ACC112 (cell line): ENCODE data around the gene PTPRN2.
"Not testable (repeated sequence)": the region's sequence is repeated elsewhere in the genome, so short reads cannot be mapped to it uniquely, and the experiment has no call there.

Experiments used
- H2AFZ ChIP-seq: fragments of 200-600 bp; sonication (generic); one replicate; pipeline ENCODE4 v1.6.0; 2017; ENCODE audit warnings: antibody characterized with exemption, low read length; ENCODE audit not compliant: unreplicated experiment
- H3K27ac ChIP-seq: fragments of 200-600 bp; sonication (generic); 2 replicates; pipeline ENCODE4 v1.5.1; 2014; ENCODE audit warnings: low read depth, mild to moderate bottlenecking, antibody characterized with exemption, low read length, moderate library complexity
- H3K27me3 ChIP-seq: fragments of 200-600 bp; sonication (generic); 2 replicates; pipeline ENCODE4 v1.6.1; 2014; ENCODE audit warnings: mild to moderate bottlenecking, antibody characterized with exemption, low read length, moderate library complexity, mixed read lengths; ENCODE audit not compliant: insufficient read depth
- H3K36me3 ChIP-seq: fragments of 200-600 bp; sonication (generic); 2 replicates; pipeline ENCODE4 v1.6.1; 2016; ENCODE audit warnings: mild to moderate bottlenecking, antibody characterized with exemption, low read length, moderate library complexity, mixed read lengths; ENCODE audit not compliant: insufficient read depth
- H3K4me1 ChIP-seq: fragments of 200-600 bp; sonication (generic); one replicate; pipeline ENCODE4 v1.6.1; 2016; ENCODE audit warnings: low read length, mixed read lengths; ENCODE audit not compliant: insufficient read depth, unreplicated experiment, control insufficient read depth
- H3K4me3 ChIP-seq: fragments of 200-600 bp; sonication (generic); 2 replicates; pipeline ENCODE4 v1.5.1; 2014; ENCODE audit warnings: mild to moderate bottlenecking, low read depth, low read length
- H3K79me2 ChIP-seq: fragments of 200-600 bp; sonication (generic); one replicate; pipeline ENCODE4 v1.6.0; 2016; ENCODE audit warnings: low read length; ENCODE audit not compliant: control insufficient read depth, unreplicated experiment, insufficient read depth

Gene PTPRN2

GRCh38 chr7:158147431-158147830, 440.2 kb downstream of the PTPRN2 start:
- not testable (repeated sequence) for H3K4me3 ChIP-seq, H3K4me1 ChIP-seq, H3K27me3 ChIP-seq, H2AFZ ChIP-seq, H3K36me3 ChIP-seq, H3K27ac ChIP-seq, H3K79me2 ChIP-seq

- Histone ChIP-seq H3K4me1 (no peaks in the 10 kb centered on the region), H3K4me3 (no peak overlapping the region), H3K27me3 (no peaks in the 10 kb centered on the region), H2AFZ (no peak overlapping the region), H3K27ac (no peak overlapping the region), H3K79me2 (no peaks in the 10 kb centered on the region), H3K36me3 (no peaks in the 10 kb centered on the region)
Observed at GRCh38 chr7:158145370-158145769, 442.3 kb downstream of the PTPRN2 start.

DNA sequence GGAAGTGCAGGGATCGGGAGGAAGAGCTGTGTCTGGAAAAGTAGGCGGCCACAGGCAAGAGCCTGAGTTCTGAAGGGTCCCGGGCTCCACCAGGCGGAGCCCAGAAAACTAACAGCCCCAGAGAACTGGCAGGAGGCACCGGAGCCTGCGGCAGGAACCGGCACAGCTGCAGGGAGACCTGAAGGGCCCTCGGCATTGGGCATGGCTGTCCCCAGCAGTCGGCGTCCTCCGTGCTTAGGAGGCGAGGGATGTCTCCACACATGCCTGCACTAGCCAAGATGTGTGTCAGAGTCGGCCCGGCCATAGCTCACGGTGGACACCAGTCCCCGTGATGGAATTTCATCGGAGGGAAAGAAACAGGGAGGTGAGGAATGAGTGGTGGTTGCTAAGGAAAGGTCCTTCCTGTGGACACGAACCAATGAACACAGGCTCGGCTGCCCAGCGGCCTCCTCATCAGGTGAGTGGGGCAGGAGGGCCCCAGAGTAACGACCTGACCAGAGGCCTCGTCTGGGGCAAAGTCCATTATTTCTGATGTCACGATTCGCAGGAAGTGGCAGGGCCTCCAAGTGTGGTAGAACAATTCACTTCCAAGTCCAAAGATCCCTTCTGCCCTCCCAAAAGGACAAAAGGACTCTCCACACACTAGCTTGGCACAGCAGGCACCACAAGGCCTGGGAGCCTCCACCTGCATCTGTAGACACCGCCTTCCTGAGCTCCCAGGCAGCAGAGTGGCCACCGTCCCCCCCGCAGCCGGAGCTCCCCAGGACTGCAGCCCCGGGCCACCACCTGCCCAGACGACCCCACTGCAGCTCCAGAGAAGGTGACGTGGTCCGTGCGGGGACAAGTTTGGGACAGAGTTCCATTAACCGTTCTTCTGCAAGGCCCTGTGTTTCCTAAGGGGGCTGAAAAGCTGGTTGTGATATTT, 444.2 kb downstream of the PTPRN2 start:
- no peak overlapping the region for H3K4me3 ChIP-seq
- no peak overlapping the region for H3K27ac ChIP-seq
- H2AFZ ChIP-seq, result no peak overlapping the region
- no peaks in the 10 kb centered on the region for H3K4me1 ChIP-seq
- no peaks in the 10 kb centered on the region for H3K36me3 ChIP-seq
- H3K79me2 ChIP-seq, result no peaks in the 10 kb centered on the region
- no peaks in the 10 kb centered on the region for H3K27me3 ChIP-seq

DNA sequence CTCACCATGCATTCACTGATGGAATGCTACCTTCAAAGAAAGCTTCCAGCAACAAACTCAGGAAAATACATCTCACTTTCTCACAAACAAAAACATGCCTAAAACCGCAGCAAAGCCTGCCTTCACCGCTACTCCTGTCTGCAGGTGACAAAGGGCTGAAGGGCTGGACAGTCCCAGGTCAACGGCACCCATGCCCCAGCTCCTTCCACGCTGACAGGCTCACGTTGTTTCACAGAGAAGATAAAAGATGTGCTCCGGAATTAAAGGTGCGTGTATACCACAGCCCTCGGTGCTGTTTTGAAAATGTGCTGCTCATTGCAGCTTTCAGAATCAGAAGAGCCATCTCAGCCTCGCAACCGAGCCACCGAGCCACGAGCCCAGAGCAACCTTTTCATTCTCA, 445.0 kb downstream of the PTPRN2 start:
- Histone ChIP-seq H3K79me2 (no peaks in the 10 kb centered on the region), H3K27me3 (no peaks in the 10 kb centered on the region), H3K36me3 (no peaks in the 10 kb centered on the region), H3K27ac (no peak overlapping the region), H3K4me3 (no peak overlapping the region), H3K4me1 (no peaks in the 10 kb centered on the region), H2AFZ (no peak overlapping the region)

DNA sequence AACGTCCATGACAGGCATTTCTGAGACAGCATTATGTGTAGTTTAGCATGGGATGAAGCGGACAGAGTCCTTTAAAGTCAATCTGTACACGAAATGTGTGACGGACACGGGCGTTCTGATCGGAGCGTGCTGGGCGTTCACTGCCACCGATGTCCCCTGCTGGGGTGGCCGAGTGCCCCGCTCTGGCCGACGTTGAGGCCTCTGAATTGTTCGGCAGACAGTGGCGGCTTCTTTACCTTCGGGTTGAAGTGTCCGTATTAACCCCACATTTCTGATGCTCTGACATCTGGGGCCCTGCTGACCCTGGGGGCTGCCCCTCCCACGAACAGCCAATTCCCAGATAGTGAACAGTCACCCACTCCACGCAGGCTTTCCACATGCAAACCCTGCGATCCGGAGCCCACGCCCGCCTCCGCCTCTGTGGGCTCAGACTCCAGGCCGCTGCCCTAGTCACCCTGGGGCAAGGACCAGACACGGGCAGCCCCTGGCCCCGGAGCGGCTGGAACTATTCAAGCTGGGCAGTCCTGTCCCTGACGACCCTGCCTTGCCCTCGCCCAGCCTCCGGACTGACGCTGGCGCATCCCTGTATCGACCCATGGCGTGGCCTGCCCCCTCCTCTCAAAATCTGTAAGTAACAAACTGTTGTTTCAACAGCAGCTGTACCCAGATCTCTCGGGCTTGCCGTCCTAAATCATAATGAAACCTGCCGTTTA, 445.7 kb downstream of the PTPRN2 start:
- Histone ChIP-seq H3K27me3 (no peaks in the 10 kb centered on the region), H3K79me2 (no peaks in the 10 kb centered on the region), H3K36me3 (no peaks in the 10 kb centered on the region), H3K4me3 (no peak overlapping the region), H3K27ac (no peak overlapping the region), H2AFZ (no peak overlapping the region), H3K4me1 (no peaks in the 10 kb centered on the region)

- no peaks in the 10 kb centered on the region for H3K27me3 ChIP-seq
- H3K4me3 ChIP-seq, result no peak overlapping the region
Observed at GRCh38 chr7:158141221-158141582, 446.4 kb downstream of the PTPRN2 start.

GRCh38 chr7:158140538-158141220, 446.9 kb downstream of the PTPRN2 start:
- no peaks in the 10 kb centered on the region for H3K27me3 ChIP-seq
- H3K4me1 ChIP-seq, result no peaks in the 10 kb centered on the region
- H3K36me3 ChIP-seq, result no peaks in the 10 kb centered on the region
- no peaks in the 10 kb centered on the region for H3K79me2 ChIP-seq
- no peak overlapping the region for H2AFZ ChIP-seq
- no peak overlapping the region for H3K27ac ChIP-seq
- no peak overlapping the region for H3K4me3 ChIP-seq

More at GRCh38 chr7:158141221-158141582, 446.4 kb downstream of the PTPRN2 start:
- Histone ChIP-seq H2AFZ (no peak overlapping the region), H3K4me1 (no peaks in the 10 kb centered on the region), H3K36me3 (no peaks in the 10 kb centered on the region), H3K79me2 (no peaks in the 10 kb centered on the region), H3K27ac (no peak overlapping the region)

GRCh38 chr7:158139499-158139898, 448.1 kb downstream of the PTPRN2 start:
- H3K36me3 ChIP-seq, result no peaks in the 10 kb centered on the region
- H3K79me2 ChIP-seq, result no peaks in the 10 kb centered on the region
- H3K27me3 ChIP-seq, result no peaks in the 10 kb centered on the region
- H2AFZ ChIP-seq, result no peak overlapping the region
- H3K4me3 ChIP-seq, result no peak overlapping the region
- no peak overlapping the region for H3K27ac ChIP-seq
- no peaks in the 10 kb centered on the region for H3K4me1 ChIP-seq

- H3K4me1 ChIP-seq, result no peaks in the 10 kb centered on the region
- H3K36me3 ChIP-seq, result no peaks in the 10 kb centered on the region
- no peak overlapping the region for H2AFZ ChIP-seq
- H3K27me3 ChIP-seq, result no peaks in the 10 kb centered on the region
- no peaks in the 10 kb centered on the region for H3K79me2 ChIP-seq
- no peak overlapping the region for H3K27ac ChIP-seq
- H3K4me3 ChIP-seq, result no peak overlapping the region
Observed at GRCh38 chr7:158138329-158138597, 449.4 kb downstream of the PTPRN2 start.

DNA sequence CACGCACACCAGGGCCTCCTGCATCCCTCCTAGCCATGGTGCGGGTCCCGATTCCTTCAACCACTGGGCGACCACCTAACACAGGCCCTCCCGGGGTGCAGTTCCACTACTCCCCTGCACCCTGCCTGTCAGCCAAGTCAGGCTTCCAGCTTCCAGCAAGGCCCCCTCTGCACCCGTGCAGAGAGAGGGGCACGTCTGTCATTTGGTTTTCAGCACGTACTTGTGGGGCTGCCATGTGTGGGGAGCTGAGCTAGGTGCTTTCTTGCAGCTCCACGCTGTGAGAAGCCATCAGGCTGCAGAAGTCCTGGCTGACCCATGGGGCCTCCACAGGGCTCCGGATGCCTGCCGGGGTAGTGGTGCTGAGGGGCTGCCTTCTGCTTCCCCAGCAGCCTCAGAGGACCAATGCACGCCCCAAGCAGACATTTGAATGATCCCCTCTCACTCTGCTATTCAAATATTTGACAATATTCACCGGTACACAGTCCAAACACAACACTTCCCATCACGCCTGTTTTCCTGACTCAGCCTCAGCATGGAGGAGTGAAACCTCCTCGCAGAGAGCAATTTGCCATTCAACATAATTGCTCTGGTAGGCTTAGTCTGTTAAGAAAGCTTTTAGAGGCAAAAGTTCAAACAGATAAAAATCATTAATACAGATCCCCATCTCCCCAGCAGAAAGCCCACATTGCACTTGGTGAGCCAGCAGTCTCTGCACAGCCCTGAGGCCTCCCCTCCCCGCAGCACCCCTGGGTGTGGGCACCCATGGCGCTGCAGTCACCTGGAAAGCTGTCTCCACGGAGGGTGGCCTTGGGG, 449.9 kb downstream of the PTPRN2 start:
- Histone ChIP-seq H3K36me3 (no peaks in the 10 kb centered on the region), H3K4me3 (no peak overlapping the region), H3K79me2 (no peaks in the 10 kb centered on the region), H3K27me3 (no peaks in the 10 kb centered on the region), H3K27ac (no peak overlapping the region), H2AFZ (no peak overlapping the region), H3K4me1 (no peaks in the 10 kb centered on the region)
